ENCODE data around the gene MELTF.

Gene MELTF

GRCh38 chr3:196962930-196963630, 66.5 kb downstream of the MELTF start:
- Histone ChIP-seq H4K8ac (ENCODE audit: low read length) (no peak overlapping the region), H4K91ac (ENCODE audit: low read length) (no peak overlapping the region), H3K23ac (ENCODE audit: low read length in 2 of 2) (no peak overlapping the region), H2BK120ac (ENCODE audit: low read depth, low read length) (no peak overlapping the region), H2BK12ac (ENCODE audit: low read length in 2 of 2) (no peak overlapping the region), H2AK5ac (ENCODE audit: low read length, severe bottlenecking) (no peak overlapping the region), H3K27ac (ENCODE audit: low read length, poor library complexity, severe bottlenecking) (no peak overlapping the region), H3K4me1 (ENCODE audit: control insufficient read depth, insufficient read depth, low read depth, low read length) (peaks cover 2% of the 10 kb centered on the region), H3K79me1 (replicated peaks; ENCODE audit: low read length, poor library complexity, severe bottlenecking) (no peaks in the 10 kb centered on the region), H2BK5ac (ENCODE audit: low read depth, low read length, poor library complexity, severe bottlenecking) (no peak overlapping the region), H2BK15ac (ENCODE audit: low read depth, poor library complexity, severe bottlenecking) (no peak overlapping the region), H3K4ac (ENCODE audit: low read depth in 1 of 2, low read length in 2 of 2) (no peak overlapping the region), H3K27me3 (ENCODE audit: control insufficient read depth in 1 of 2, insufficient read depth in 1 of 2, low read length in 2 of 2) (peaks cover 0 to 4% of the 10 kb centered on the region in 2 experiments), H3K14ac (ENCODE audit: low read length in 2 of 2) (no peak overlapping the region), H2AFZ (ENCODE audit: low read depth, low read length) (no peak overlapping the region), H3K4me2 (ENCODE audit: low read length, poor library complexity, severe bottlenecking) (no peak overlapping the region), H3K4me3 (ENCODE audit: insufficient read depth in 1 of 2, low read depth in 1 of 2, low read length in 2 of 2) (no peak overlapping the region), H3K9me3 (ENCODE audit: control insufficient read depth, low read length) (no peaks in the 10 kb centered on the region), H3K18ac (ENCODE audit: low read depth in 1 of 2, low read length in 2 of 2) (no peak overlapping the region), H3K36me3 (ENCODE audit: control insufficient read depth in 1 of 2, insufficient read depth in 2 of 2, low read depth in 1 of 2, low read length in 2 of 2) (peaks cover 0 to 3% of the 10 kb centered on the region in 2 experiments), H3K9ac (ENCODE audit: low read length) (no peak overlapping the region)
- WGBS = 87% methylated on average over 9 of the region's 10 CpGs
- no peak for DNase-seq

GRCh38 chr3:196962108-196962929, 67.3 kb downstream of the MELTF start:
- no peak overlapping the region for H2AFZ ChIP-seq (ENCODE audit: low read depth, low read length)
- no peak for DNase-seq
- no peaks in the 10 kb centered on the region for H3K79me1 ChIP-seq (replicated peaks; ENCODE audit: low read length, poor library complexity, severe bottlenecking)
- no peak overlapping the region for H2BK12ac ChIP-seq (ENCODE audit: low read length in 2 of 2)
- H3K23ac ChIP-seq (ENCODE audit: low read length in 2 of 2) = no peak overlapping the region
- no peak overlapping the region for H3K4me2 ChIP-seq (ENCODE audit: low read length, poor library complexity, severe bottlenecking)
- no peak overlapping the region for H3K27ac ChIP-seq (ENCODE audit: low read length, poor library complexity, severe bottlenecking)
- H3K9ac ChIP-seq (ENCODE audit: low read length) = no peak overlapping the region
- H3K18ac ChIP-seq (ENCODE audit: low read depth in 1 of 2, low read length in 2 of 2) = no peak overlapping the region
- no peak overlapping the region for H3K4me3 ChIP-seq (ENCODE audit: insufficient read depth in 1 of 2, low read depth in 1 of 2, low read length in 2 of 2)
- no peak overlapping the region for H3K14ac ChIP-seq (ENCODE audit: low read length in 2 of 2)
- no peaks in the 10 kb centered on the region for H3K9me3 ChIP-seq (ENCODE audit: control insufficient read depth, low read length)
- no peak overlapping the region for H2AK5ac ChIP-seq (ENCODE audit: low read length, severe bottlenecking)
- no peak overlapping the region for H3K4ac ChIP-seq (ENCODE audit: low read depth in 1 of 2, low read length in 2 of 2)
- H3K4me1 ChIP-seq (ENCODE audit: control insufficient read depth, insufficient read depth, low read depth, low read length) = no peaks in the 10 kb centered on the region
- peaks cover 0 to 4% of the 10 kb centered on the region in 2 experiments for H3K27me3 ChIP-seq (ENCODE audit: control insufficient read depth in 1 of 2, insufficient read depth in 1 of 2, low read length in 2 of 2)
- no peak overlapping the region for H4K8ac ChIP-seq (ENCODE audit: low read length)
- H2BK120ac ChIP-seq (ENCODE audit: low read depth, low read length) = no peak overlapping the region
- no peak overlapping the region for H4K91ac ChIP-seq (ENCODE audit: low read length)
- H2BK15ac ChIP-seq (ENCODE audit: low read depth, poor library complexity, severe bottlenecking) = no peak overlapping the region
- no peak overlapping the region for H2BK5ac ChIP-seq (ENCODE audit: low read depth, low read length, poor library complexity, severe bottlenecking)
- 82% methylated on average over 8 of the region's 9 CpGs for WGBS
- peaks cover 0 to 3% of the 10 kb centered on the region in 2 experiments for H3K36me3 ChIP-seq (ENCODE audit: control insufficient read depth in 1 of 2, insufficient read depth in 2 of 2, low read depth in 1 of 2, low read length in 2 of 2)

- Histone ChIP-seq H3K9ac (ENCODE audit: low read length) (no peak overlapping the region), H3K27me3 (ENCODE audit: control insufficient read depth in 1 of 2, insufficient read depth in 1 of 2, low read length in 2 of 2) (peaks cover 0 to 9% of the 10 kb centered on the region in 2 experiments), H4K8ac (ENCODE audit: low read length) (no peak overlapping the region), H3K79me1 (replicated peaks; ENCODE audit: low read length, poor library complexity, severe bottlenecking) (no peaks in the 10 kb centered on the region), H3K9me3 (ENCODE audit: control insufficient read depth, low read length) (no peaks in the 10 kb centered on the region), H2BK5ac (ENCODE audit: low read depth, low read length, poor library complexity, severe bottlenecking) (no peak overlapping the region), H2BK15ac (ENCODE audit: low read depth, poor library complexity, severe bottlenecking) (no peak overlapping the region), H3K36me3 (ENCODE audit: control insufficient read depth in 1 of 2, insufficient read depth in 2 of 2, low read depth in 1 of 2, low read length in 2 of 2) (peaks cover 0 to 8% of the 10 kb centered on the region in 2 experiments), H2BK120ac (ENCODE audit: low read depth, low read length) (no peak overlapping the region), H3K4me3 (ENCODE audit: insufficient read depth in 1 of 2, low read depth in 1 of 2, low read length in 2 of 2) (no peak overlapping the region), H3K4me2 (ENCODE audit: low read length, poor library complexity, severe bottlenecking) (no peak overlapping the region), H2AFZ (ENCODE audit: low read depth, low read length) (no peak overlapping the region), H3K27ac (ENCODE audit: low read length, poor library complexity, severe bottlenecking) (no peak overlapping the region), H3K14ac (ENCODE audit: low read length in 2 of 2) (no peak overlapping the region), H3K23ac (ENCODE audit: low read length in 2 of 2) (no peak overlapping the region), H3K18ac (ENCODE audit: low read depth in 1 of 2, low read length in 2 of 2) (no peak overlapping the region), H4K91ac (ENCODE audit: low read length) (no peak overlapping the region), H2BK12ac (ENCODE audit: low read length in 2 of 2) (no peak overlapping the region), H2AK5ac (ENCODE audit: low read length, severe bottlenecking) (no peak overlapping the region), H3K4me1 (ENCODE audit: control insufficient read depth, insufficient read depth, low read depth, low read length) (no peaks in the 10 kb centered on the region), H3K4ac (ENCODE audit: low read depth in 1 of 2, low read length in 2 of 2) (no peak overlapping the region)
- WGBS = 82% methylated on average over 4 of the region's 7 CpGs
- DNase-seq = no peak
Observed at GRCh38 chr3:196954832-196955231, 74.8 kb downstream of the MELTF start.

All from mesenchymal stem cell (in vitro differentiated cells and primary cell).